Endometrial microvascular endothelial cells (primary cell): ENCODE measurements around the gene OR4N5. TPM values are rescaled to one million over a fixed set of nuclear protein-coding genes. Genes with fewer than 3 reads are reported as not detected.

ENCODE experiments used
- in situ Hi-C: cut with HindIII; loops from 2 replicates; pipeline ENCODE4 v1.10.0; 2017; ENCODE audit warnings: low sequenced_read_pairs, low pct_unique_long_range_greater_than_20kb; ENCODE audit errors: inconsistent ontology term
- total RNA-seq: library from RNA; depleted of rRNA; stranded (reverse); fragments of >200 nt; gene quantifications from one replicate; pipeline ENCODE4 v1.2.3, GENCODE V29; 2015; ENCODE audit errors: inconsistent ontology term

Gene OR4N5
- total RNA-seq, 1 donor from 2014 or later, result not detected

DNA sequence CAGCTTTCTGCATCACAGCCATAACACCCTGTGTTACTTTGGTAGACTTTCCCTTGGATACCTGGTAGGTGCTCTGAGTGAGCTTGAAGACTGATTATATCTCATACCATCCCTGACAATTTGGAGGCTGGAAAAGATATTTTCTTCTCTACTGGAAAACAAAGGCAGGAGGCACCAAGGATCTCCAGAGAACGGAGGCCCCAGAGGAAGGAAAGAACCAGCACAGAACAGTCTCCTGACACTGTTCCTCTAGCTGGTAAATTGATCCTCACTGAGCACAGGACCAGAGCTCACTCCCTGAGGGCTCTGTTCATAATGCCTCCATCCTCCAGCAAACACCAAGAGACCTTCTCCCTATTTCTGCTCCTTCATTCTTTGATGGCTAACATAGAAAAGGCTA is 52.0 kb downstream of the OR4N5 start, which contains the start of gene OR11G2:
Gene OR11G2 (plus strand): TSS at position 301 of the 400 bp plus-strand sequence. CDS start 6,542 bp downstream, outside the sequence.
- in situ Hi-C loops, result no loop called here

DNA sequence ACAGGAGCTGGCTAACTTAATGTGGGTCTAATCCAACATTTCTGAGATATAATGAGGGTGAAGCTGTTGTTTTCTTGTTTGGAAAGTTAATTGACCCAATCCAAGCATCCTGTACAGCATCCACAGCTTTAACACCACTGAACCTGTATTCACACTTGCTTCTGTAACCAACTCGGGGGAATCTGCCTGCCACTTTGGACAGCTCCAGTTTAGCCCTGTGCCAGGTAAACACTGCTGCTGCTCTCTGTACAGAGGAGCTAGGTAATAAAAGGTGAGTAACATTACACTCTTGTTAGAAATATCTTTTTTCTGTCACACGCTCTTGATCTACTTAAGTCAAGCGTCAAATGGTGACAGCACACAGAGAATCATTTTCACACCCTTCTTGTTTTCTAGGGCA is 52.8 kb downstream of the OR4N5 start:
- in situ Hi-C loops, result no loop called here

DNA sequence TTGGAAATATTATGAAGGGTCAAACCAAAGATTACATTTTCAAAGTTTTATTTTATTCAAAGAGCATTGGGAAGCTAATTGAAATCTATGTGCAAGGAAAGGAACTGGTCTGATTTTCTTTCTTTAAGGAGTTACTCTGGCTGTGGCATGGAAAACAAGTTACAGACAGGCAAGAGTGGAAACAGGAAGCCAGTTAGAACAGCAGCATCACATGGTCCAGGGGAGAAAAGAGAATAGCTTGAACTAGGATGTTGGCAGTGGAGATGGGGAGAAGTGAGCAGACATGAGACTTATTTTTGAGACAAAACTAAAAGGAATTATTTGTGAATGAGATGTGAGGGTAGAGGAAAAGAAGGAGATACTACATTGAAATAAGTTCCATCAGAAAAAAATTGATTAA is 55.5 kb downstream of the OR4N5 start:
- in situ Hi-C loops, result no loop called here

Other genes with a start within 250 kb of the OR4N5 start
- gene OR4K5, start 218.2 kb upstream of the OR4N5 start, total RNA-seq, result not detected
- not detected for gene OR4K1, start 207.9 kb upstream of the OR4N5 start, total RNA-seq
- gene OR4K15, start 163.2 kb upstream of the OR4N5 start, total RNA-seq, result not detected
- gene OR4Q2, start 136.7 kb upstream of the OR4N5 start, total RNA-seq, result not detected
- gene OR4K14, start 119.5 kb upstream of the OR4N5 start, total RNA-seq, result not detected
- not detected for gene OR4K13, start 102.8 kb upstream of the OR4N5 start, total RNA-seq
- not detected for gene OR4L1, start 78.8 kb upstream of the OR4N5 start, total RNA-seq
- not detected for gene OR4K17, start 28.1 kb upstream of the OR4N5 start, total RNA-seq
- not detected for gene OR11G2, start 52.1 kb downstream of the OR4N5 start, total RNA-seq
- gene OR11H6, start 84.9 kb downstream of the OR4N5 start, total RNA-seq, result not detected
- gene OR11H7, start 90.2 kb downstream of the OR4N5 start, total RNA-seq, result not detected
- gene OR11H4, start 100.5 kb downstream of the OR4N5 start, total RNA-seq, result not detected
- 15.5 TPM for gene TTC5, start 167.1 kb downstream of the OR4N5 start, total RNA-seq
- 42.7 TPM for gene CCNB1IP1, start 194.5 kb downstream of the OR4N5 start, total RNA-seq
- gene PARP2, start 204.8 kb downstream of the OR4N5 start, total RNA-seq, result 9.9 TPM